Neural progenitor cell (in vitro differentiated cells): ENCODE results near the gene TRIO. TPM values are rescaled to one million over a fixed set of nuclear protein-coding genes. Genes with fewer than 3 reads are reported as not detected.

ENCODE experiments used
- DNase-seq: peaks from one replicate; pipeline ENCODE4 v3.0.0-alpha.2; 2016; ENCODE audit warnings: low spot score
- H2AFZ ChIP-seq: fragments of 200-600 bp; sonication (generic); replicated peaks from 2 replicates; pipeline ENCODE4 v1.6.1; 2016; ENCODE audit warnings: antibody characterized with exemption
- H3F3A ChIP-seq: fragments of 200-600 bp; sonication (generic); 2 replicates; pipeline ENCODE4 v1.6.1; 2016; ENCODE audit warnings: antibody characterized with exemption, low read depth
- H3K27ac ChIP-seq: fragments of 200-600 bp; sonication (generic); 2 replicates; pipeline ENCODE4 v1.5.1; 2016; ENCODE audit warnings: mild to moderate bottlenecking
- H3K27me3 ChIP-seq: fragments of 200-600 bp; sonication (generic); 2 replicates; pipeline ENCODE4 v1.6.1; 2016; ENCODE audit warnings: mild to moderate bottlenecking, moderate library complexity
- H3K36me3 ChIP-seq: fragments of 200-600 bp; sonication (generic); 2 replicates; pipeline ENCODE4 v1.5.1; 2016
- H3K4me1 ChIP-seq: fragments of 200-600 bp; sonication (generic); 2 replicates; pipeline ENCODE4 v1.6.1; 2016; ENCODE audit warnings: mixed run types
- H3K4me2 ChIP-seq: fragments of 200-600 bp; sonication (generic); 2 replicates; pipeline ENCODE4 v1.6.1; 2016
- H3K4me3 ChIP-seq: fragments of 200-600 bp; sonication (generic); 2 replicates; pipeline ENCODE4 v1.5.1; 2016
- H3K79me2 ChIP-seq: fragments of 200-600 bp; sonication (generic); 2 replicates; pipeline ENCODE4 v1.6.1; 2016; ENCODE audit warnings: low read depth
- H3K9ac ChIP-seq: fragments of 200-600 bp; sonication (generic); 2 replicates; pipeline ENCODE4 v1.6.1; 2016
- H3K9me3 ChIP-seq: fragments of 200-600 bp; sonication (generic); 2 replicates; pipeline ENCODE4 v1.5.1; 2016; ENCODE audit warnings: low read depth
- H4K20me1 ChIP-seq: fragments of 200-600 bp; sonication (generic); 2 replicates; pipeline ENCODE4 v1.6.1; 2016; ENCODE audit warnings: low read depth
- H3K27ac Mint-ChIP-seq: 3 replicates; pipeline ENCODE4 v1.8.0; 2021; ENCODE audit warnings: mixed read lengths
- H3K27me3 Mint-ChIP-seq: 2 replicates; pipeline ENCODE4 v1.8.0; 2022; ENCODE audit warnings: low read depth, mild to moderate bottlenecking, inconsistent platforms, moderate library complexity, mixed read lengths; ENCODE audit not compliant: insufficient read depth
- H3K36me3 Mint-ChIP-seq: 3 replicates; pipeline ENCODE4 v1.8.0; 2021; ENCODE audit warnings: mixed read lengths
- H3K4me1 Mint-ChIP-seq: 3 replicates; pipeline ENCODE4 v1.8.0; 2021; ENCODE audit warnings: mixed read lengths
- H3K4me3 Mint-ChIP-seq: 3 replicates; pipeline ENCODE4 v1.8.0; 2021; ENCODE audit warnings: mild to moderate bottlenecking, moderate library complexity, mixed read lengths
- H3K9me3 Mint-ChIP-seq: 3 replicates; pipeline ENCODE4 v1.8.0; 2020; ENCODE audit warnings: mixed read lengths
- CTCF ChIP-seq: fragments of 200-600 bp; sonication (generic); IDR thresholded peaks from 2 replicates; pipeline ENCODE4 v1.5.1; 2017; ENCODE audit warnings: antibody characterized with exemption, mild to moderate bottlenecking
- EZH2 ChIP-seq: fragments of 200-600 bp; sonication (generic); IDR thresholded peaks from 2 replicates; pipeline ENCODE4 v1.6.1; 2017; ENCODE audit warnings: antibody characterized with exemption, mild to moderate bottlenecking, moderate library complexity
- EZH2phosphoT487 ChIP-seq: fragments of 200-600 bp; sonication (generic); IDR thresholded peaks from 2 replicates; pipeline ENCODE4 v1.6.1; 2017; ENCODE audit warnings: antibody characterized with exemption
- total RNA-seq: library from RNA; depleted of rRNA; stranded (reverse); fragments of >200 nt; gene quantifications from 2 replicates; pipeline ENCODE4 v1.2.3, GENCODE V29; 2015; ENCODE audit warnings: low replicate concordance

The TRIO gene
- total RNA-seq, 1 donor from 2014 or later, result 84.7 TPM

DNA sequence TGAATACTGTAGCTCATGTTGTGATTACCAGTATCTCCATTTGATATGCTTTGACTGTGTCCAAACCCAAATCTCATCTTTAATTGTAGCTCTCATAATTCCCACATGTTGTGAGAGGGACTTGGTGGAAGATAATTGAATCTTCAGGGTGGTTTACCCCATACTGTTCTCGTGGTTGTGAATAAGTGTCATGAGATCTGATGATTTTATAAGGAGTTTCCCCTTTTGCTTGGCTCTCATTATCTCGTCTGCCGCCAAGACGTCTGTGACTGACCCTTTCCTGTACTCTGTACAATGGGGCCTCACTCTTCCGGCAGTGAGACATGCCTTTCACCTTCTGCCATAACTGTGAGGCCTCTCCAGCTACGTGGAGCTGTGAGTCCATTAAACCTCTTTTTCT is 59.3 kb downstream of the TRIO start:
- Mint-ChIP-seq H3K36me3 (no peaks in the 10 kb centered on the region), H3K9me3 (no peaks in the 10 kb centered on the region), H3K27me3 (peaks cover 2% of the 10 kb centered on the region), H3K4me1 (peaks cover 41% of the 10 kb centered on the region), H3K27ac (peak overlapping the region; percentile 10), H3K4me3 (no peak overlapping the region)
- Histone ChIP-seq H2AFZ (no peak overlapping the region), H3K4me2 (no peak overlapping the region), H3K36me3 (no peaks in the 10 kb centered on the region), H4K20me1 (peaks cover 93% of the 10 kb centered on the region), H3K4me3 (no peak overlapping the region), H3K4me1 (peaks cover 28% of the 10 kb centered on the region), H3K27ac (no peak overlapping the region), H3K79me2 (peaks cover 96% of the 10 kb centered on the region), H3K27me3 (no peaks in the 10 kb centered on the region), H3F3A (peaks cover 3% of the 10 kb centered on the region), H3K9ac (no peak overlapping the region), H3K9me3 (no peaks in the 10 kb centered on the region)
- no peak for DNase-seq
- TF ChIP-seq EZH2phosphoT487 (no peak), CTCF (no peak), EZH2 (no peak)

DNA sequence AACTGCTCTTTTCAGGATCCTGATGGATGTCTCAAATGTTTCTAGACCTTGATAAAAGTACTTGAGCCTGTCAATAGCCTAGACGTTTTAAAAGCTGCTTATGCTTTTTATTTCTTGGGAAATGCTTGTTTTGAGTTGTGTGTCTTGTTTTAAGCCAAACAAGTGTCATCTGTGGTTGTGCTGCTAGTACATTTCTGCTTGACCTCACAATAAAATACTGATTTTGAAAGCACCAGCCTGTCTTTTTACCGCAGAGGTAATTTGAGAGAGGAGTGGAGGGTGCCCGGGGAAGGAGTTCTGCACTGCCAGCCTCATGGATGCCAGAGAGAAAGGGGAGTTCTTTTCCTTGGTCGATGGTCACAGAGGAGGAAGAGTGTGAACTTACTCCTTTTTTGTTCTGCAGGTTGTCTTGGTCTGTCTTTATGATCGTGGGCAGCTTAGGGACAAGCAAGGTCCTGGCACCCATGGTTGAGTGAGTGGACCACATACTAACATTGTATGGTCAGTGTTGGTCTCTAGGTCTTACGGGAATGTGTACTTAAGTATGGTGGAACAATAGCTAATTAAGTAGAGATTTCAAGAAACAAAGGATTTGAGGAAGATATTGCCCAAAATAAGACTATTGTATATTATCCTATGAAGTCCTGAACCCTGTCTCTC is 61.0 kb downstream of the TRIO start:
- Histone ChIP-seq H2AFZ (no peak overlapping the region), H3K4me1 (peaks cover 28% of the 10 kb centered on the region), H3K27ac (no peak overlapping the region), H3K36me3 (no peaks in the 10 kb centered on the region), H3K27me3 (no peaks in the 10 kb centered on the region), H3F3A (peaks cover 3% of the 10 kb centered on the region), H3K4me2 (peak overlapping the region; percentile 4), H3K4me3 (no peak overlapping the region), H3K9me3 (no peaks in the 10 kb centered on the region), H3K79me2 (peaks cover 96% of the 10 kb centered on the region), H4K20me1 (peaks cover 92% of the 10 kb centered on the region), H3K9ac (no peak overlapping the region)
- no peak overlapping the region for H3K4me3 Mint-ChIP-seq
- H3K27me3 Mint-ChIP-seq, result peaks cover 2% of the 10 kb centered on the region
- peaks cover 41% of the 10 kb centered on the region for H3K4me1 Mint-ChIP-seq
- H3K9me3 Mint-ChIP-seq, result no peaks in the 10 kb centered on the region
- no peak for DNase-seq
- H3K27ac Mint-ChIP-seq, result no peak overlapping the region
- no peak for TF ChIP-seq CTCF
- no peak for TF ChIP-seq EZH2
- no peaks in the 10 kb centered on the region for H3K36me3 Mint-ChIP-seq

- Histone ChIP-seq H3K9ac (no peak overlapping the region), H3K36me3 (no peaks in the 10 kb centered on the region), H3K9me3 (no peaks in the 10 kb centered on the region), H4K20me1 (peaks cover 92% of the 10 kb centered on the region), H3K27ac (no peak overlapping the region), H3K27me3 (no peaks in the 10 kb centered on the region), H3K4me3 (no peak overlapping the region), H2AFZ (no peak overlapping the region), H3K4me1 (peaks cover 23% of the 10 kb centered on the region), H3K79me2 (peaks cover 96% of the 10 kb centered on the region), H3K4me2 (no peak overlapping the region), H3F3A (peaks cover 3% of the 10 kb centered on the region)
- peaks cover 36% of the 10 kb centered on the region for H3K4me1 Mint-ChIP-seq
- no peak overlapping the region for H3K4me3 Mint-ChIP-seq
- DNase-seq, result no peak
- no peaks in the 10 kb centered on the region for H3K36me3 Mint-ChIP-seq
- peaks cover 2% of the 10 kb centered on the region for H3K27me3 Mint-ChIP-seq
- TF ChIP-seq CTCF (no peak), EZH2 (no peak), EZH2phosphoT487 (no peak)
- H3K9me3 Mint-ChIP-seq, result peaks cover 3% of the 10 kb centered on the region
- no peak overlapping the region for H3K27ac Mint-ChIP-seq
Observed at GRCh38 chr5:14204785-14205321, 61.7 kb downstream of the TRIO start.
